Epithelial cell of esophagus (primary cell): Measurements from ENCODE around the gene BCAS4.

Experiments used
- DNase-seq: peaks from one replicate; pipeline ENCODE4 v3.0.0; 2010; ENCODE audit warnings: low read depth
- H3K4me3 ChIP-seq: 2 replicates; pipeline ENCODE4 v1.5.1; 2011; ENCODE audit warnings: mild to moderate bottlenecking, low read length, control low read depth
- CTCF ChIP-seq: IDR thresholded peaks from 2 replicates; pipeline ENCODE4 v1.5.1; 2011; ENCODE audit warnings: low read depth, mild to moderate bottlenecking, low read length, control low read depth, inconsistent platforms; ENCODE audit not compliant: insufficient read depth; ENCODE audit errors: missing control alignments

The BCAS4 gene

DNA sequence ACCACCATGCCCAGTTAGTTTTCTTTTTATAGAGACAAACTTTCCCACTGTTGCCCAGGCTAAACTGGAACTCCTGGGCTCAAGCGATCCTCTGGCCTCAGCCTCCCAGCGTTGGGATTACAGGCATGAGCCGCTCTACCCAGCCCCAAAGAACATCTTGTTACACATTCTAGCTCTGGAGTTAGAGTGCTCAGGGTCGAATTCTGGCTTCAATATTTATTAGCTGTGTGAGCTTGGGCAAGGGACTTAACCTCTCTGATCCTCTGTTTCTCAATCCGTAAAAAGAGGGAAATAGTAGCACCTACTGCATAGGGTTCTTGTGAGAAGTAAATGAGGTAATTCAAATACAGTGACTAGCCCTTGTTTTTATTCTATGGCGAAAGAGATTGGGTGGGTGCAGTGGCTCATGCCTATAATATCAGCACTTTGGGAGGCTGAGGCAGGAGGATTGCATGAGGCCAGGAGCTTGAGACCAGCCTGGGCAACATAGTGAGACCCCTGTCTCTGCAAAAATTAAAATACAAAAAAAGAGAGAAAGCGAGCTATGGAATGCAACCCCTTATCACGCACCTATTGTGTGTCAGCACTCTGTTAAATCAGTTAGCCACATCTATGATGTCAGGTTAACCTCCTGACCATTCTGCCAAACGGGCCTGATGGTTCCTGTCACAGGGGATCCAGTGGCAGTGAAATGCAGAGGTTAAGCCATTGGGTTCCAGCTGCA lies 19.7 kb downstream of the BCAS4 start:
- no peak overlapping the region for H3K4me3 ChIP-seq
- DNase-seq, result no peak
- no peak for TF ChIP-seq CTCF

DNA sequence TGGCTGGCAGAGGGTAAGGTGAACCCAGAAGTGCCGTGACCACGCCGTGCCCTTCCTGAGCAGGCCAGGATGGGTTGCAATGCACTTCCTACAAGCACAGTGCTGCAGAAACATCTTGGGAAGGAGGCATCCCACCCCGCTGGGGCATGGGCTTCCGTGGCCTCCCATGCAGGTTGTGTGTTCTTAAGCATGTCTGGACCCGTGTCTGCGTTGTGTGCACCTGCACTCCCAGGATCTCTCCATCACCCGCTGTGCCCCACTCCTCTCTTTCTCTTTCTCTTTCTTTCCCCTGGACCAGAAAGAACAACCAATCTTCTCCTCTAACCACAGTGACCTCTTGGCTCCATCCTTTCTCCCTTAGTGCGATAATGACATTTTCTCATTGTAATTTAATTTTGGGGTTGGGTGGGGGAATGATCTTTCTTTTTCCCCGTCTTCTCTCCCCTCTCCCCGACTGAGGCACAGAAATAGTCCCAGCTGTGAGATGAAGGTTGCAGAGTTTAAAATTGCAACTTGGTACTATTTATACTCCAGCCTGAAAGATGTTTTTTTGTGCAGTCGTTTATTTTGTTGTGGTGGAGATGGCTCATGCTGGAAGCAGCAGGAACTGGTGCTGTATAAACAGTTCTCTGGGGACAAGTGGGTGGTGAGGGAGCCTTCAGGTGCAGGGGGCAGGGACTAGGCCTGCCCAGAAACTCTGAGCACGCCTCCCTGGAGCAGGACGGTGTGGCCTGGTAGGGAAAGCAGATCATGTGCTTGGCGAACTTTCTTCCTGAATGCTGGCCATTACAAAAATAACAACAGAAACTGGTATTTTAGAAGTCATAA lies 20.5 kb downstream of the BCAS4 start:
- peak; percentile 44 for DNase-seq
- no peak overlapping the region for H3K4me3 ChIP-seq

GRCh38 chr20:50817776-50818172 lies 22.9 kb downstream of the BCAS4 start:
- no peak for DNase-seq
- H3K4me3 ChIP-seq, result no peak overlapping the region
- TF ChIP-seq CTCF, result no peak

More for the DNA sequence above, 20.5 kb downstream of the BCAS4 start:
- TF ChIP-seq CTCF, result no peak

GRCh38 chr20:50819349-50819748 lies 24.5 kb downstream of the BCAS4 start:
- no peak overlapping the region for H3K4me3 ChIP-seq
- no peak for TF ChIP-seq CTCF
- no peak for DNase-seq

DNA sequence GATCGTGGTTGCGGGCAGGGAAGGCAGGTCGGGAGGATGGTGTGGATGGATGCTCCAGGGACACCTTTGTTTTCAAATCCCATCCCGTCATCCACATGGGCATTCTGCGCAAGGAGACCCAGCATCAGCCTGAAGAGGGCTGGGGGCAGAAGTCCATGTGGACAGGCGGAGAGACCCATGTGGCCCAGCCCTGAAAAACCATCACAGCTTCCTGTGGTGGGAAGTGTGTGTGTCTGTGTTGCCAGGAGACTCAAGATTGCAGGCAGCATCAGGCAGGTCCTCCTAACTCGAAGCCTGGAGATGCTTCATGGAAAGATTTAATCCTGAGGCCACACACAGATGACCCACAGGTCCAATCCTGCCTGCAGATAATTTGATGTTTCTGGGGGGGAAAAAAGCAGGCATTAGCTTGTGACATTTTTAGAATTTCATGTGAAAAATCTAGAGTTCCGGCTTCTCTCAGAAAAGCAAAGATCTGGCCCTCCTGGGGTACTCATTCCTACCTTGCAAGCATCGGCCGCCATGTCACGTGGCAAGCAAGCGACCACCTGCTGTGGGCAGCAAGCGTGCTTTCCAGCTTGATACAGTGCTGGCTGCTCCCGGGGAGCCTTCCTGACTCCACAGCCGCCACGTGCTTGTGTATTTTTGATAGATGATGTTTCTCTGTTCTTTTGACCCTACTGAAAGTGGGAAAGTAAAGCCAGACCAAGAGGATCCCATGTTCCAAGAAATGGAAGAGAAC lies 25.8 kb downstream of the BCAS4 start:
- no peak for DNase-seq
- TF ChIP-seq CTCF, result no peak
- no peak overlapping the region for H3K4me3 ChIP-seq

- no peak for TF ChIP-seq CTCF
- H3K4me3 ChIP-seq, result no peak overlapping the region
- DNase-seq, result no peak
Measured at GRCh38 chr20:50821257-50821921, 26.5 kb downstream of the BCAS4 start.
